HG03469 (cell line): ENCODE results near the gene MVB12B.

Source experiments
- ATAC-seq: cut with Tn5 transposase; IDR thresholded peaks from one replicate; pipeline ENCODE4 v1.9.1; 2021; ENCODE audit warnings: mild to moderate bottlenecking, moderate library complexity, moderate number of reproducible peaks; ENCODE audit not compliant: unreplicated experiment

Gene MVB12B

GRCh38 chr9:126380447-126380846 is 53.8 kb downstream of the MVB12B start:
- no peak for ATAC-seq

- no peak for ATAC-seq
Observed at GRCh38 chr9:126381195-126381594, 54.6 kb downstream of the MVB12B start.

- ATAC-seq = no peak
Observed at GRCh38 chr9:126383406-126384046, 56.9 kb downstream of the MVB12B start.

GRCh38 chr9:126384926-126385325 is 58.3 kb downstream of the MVB12B start:
- no peak for ATAC-seq

- ATAC-seq = no peak
Observed at GRCh38 chr9:126386088-126386487, 59.5 kb downstream of the MVB12B start.

- no peak for ATAC-seq
Observed at GRCh38 chr9:126386776-126387175, 60.1 kb downstream of the MVB12B start.

- ATAC-seq = no peak
Observed at GRCh38 chr9:126388964-126389708, 62.5 kb downstream of the MVB12B start.

GRCh38 chr9:126389992-126390391 is 63.4 kb downstream of the MVB12B start:
- no peak for ATAC-seq

- no peak for ATAC-seq
Observed at GRCh38 chr9:126390923-126391322, 64.3 kb downstream of the MVB12B start.

- no peak for ATAC-seq
Observed at GRCh38 chr9:126391713-126392661, 65.4 kb downstream of the MVB12B start.

GRCh38 chr9:126392662-126393371 is 66.2 kb downstream of the MVB12B start:
- no peak for ATAC-seq

- ATAC-seq = no peak
Observed at GRCh38 chr9:126393876-126394275, 67.2 kb downstream of the MVB12B start.

- ATAC-seq = no peak
Observed at GRCh38 chr9:126394802-126395201, 68.2 kb downstream of the MVB12B start.

GRCh38 chr9:126395439-126396212 is 69.0 kb downstream of the MVB12B start:
- no peak for ATAC-seq

GRCh38 chr9:126397056-126397455 is 70.4 kb downstream of the MVB12B start:
- peak; percentile 65 for ATAC-seq

- no peak for ATAC-seq
Observed at GRCh38 chr9:126398403-126399058, 71.9 kb downstream of the MVB12B start.

GRCh38 chr9:126399251-126399650 is 72.6 kb downstream of the MVB12B start:
- no peak for ATAC-seq

- no peak for ATAC-seq
Observed at GRCh38 chr9:126399789-126400188, 73.2 kb downstream of the MVB12B start.

GRCh38 chr9:126400571-126400970 is 73.9 kb downstream of the MVB12B start:
- ATAC-seq = no peak
